Measurements from ENCODE around the gene HMGB2.
A peak's percentile ranks its signal among the peaks of the same experiment; 100 is the strongest.

The HMGB2 gene

GRCh38 chr4:173337463-173337862 lies 3.3 kb upstream of the HMGB2 start:
- no peak for TF ChIP-seq CTCF (IDR thresholded peaks at IDR 0.05; ENCODE audit: low read depth, low read length)

GRCh38 chr4:173334891-173335752 lies 964 bp upstream of the HMGB2 start:
- no peak for TF ChIP-seq CTCF (IDR thresholded peaks at IDR 0.05; ENCODE audit: low read depth, low read length)
- peak overlapping the region; percentile 97 for H3K4me3 ChIP-seq (ENCODE audit: low read depth, low read length)

More at GRCh38 chr4:173337463-173337862, 3.3 kb upstream of the HMGB2 start:
- H3K4me3 ChIP-seq (ENCODE audit: low read depth, low read length): no peak overlapping the region

DNA sequence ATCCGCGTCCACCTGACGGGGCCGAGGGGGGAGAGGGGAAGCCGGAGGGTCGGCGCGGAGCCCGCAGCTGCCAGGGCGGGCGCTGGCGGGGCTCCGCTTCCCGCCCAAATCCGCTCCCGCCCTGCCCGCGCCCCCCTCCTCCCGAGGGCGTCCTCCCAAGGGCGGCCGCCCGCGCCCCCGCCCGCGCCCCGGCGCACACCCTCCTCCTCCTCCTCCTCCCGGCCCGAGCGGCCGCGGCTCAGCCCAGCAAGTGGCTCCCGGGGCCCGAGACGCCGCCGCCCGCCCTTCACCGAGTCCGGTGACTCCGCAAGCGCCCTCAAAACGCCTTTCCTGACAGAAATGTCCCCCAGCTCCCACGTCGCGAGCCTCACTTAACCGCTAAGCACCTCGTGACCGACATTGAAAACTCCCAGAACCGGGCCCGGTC lies 487 bp downstream of the HMGB2 start:
- no peak for TF ChIP-seq CTCF (IDR thresholded peaks at IDR 0.05; ENCODE audit: low read depth, low read length)
- peak overlapping the region; percentile 97 for H3K4me3 ChIP-seq (ENCODE audit: low read depth, low read length)

- no peak for TF ChIP-seq CTCF (IDR thresholded peaks at IDR 0.05; ENCODE audit: low read depth, low read length)
Observed at GRCh38 chr4:173332963-173333657, 1.0 kb downstream of the HMGB2 start.

GRCh38 chr4:173332021-173332487 lies 2.1 kb downstream of the HMGB2 start:
- TF ChIP-seq CTCF (IDR thresholded peaks at IDR 0.05; ENCODE audit: low read depth, low read length): no peak
- H3K4me3 ChIP-seq (ENCODE audit: low read depth, low read length): peak overlapping the region; percentile 97

More at GRCh38 chr4:173332963-173333657, 1.0 kb downstream of the HMGB2 start:
- peak overlapping the region; percentile 97 for H3K4me3 ChIP-seq (ENCODE audit: low read depth, low read length)

GRCh38 chr4:173330590-173330989 lies 3.6 kb downstream of the HMGB2 start:
- H3K4me3 ChIP-seq (ENCODE audit: low read depth, low read length): no peak overlapping the region

More at GRCh38 chr4:173330590-173330989, 3.6 kb downstream of the HMGB2 start:
- no peak for TF ChIP-seq CTCF (IDR thresholded peaks at IDR 0.05; ENCODE audit: low read depth, low read length)

Data from WI38 (cell line).